ENCODE measurements around the gene PEAR1.

Gene PEAR1

GRCh38 chr1:156893048-156893953 lies at the start of gene PEAR1:
TSS of gene PEAR1 (plus strand) at chr1:156893718. CDS start at chr1:156903927, 10,209 bp downstream.
- no peak for DNase-seq

- no peak for DNase-seq
Observed at GRCh38 chr1:156844102-156844501, 49.4 kb upstream of the PEAR1 start.

GRCh38 chr1:156844638-156845037 lies 48.9 kb upstream of the PEAR1 start:
- no peak for DNase-seq

GRCh38 chr1:156845055-156845952 lies 48.2 kb upstream of the PEAR1 start:
- DNase-seq: no peak

DNA sequence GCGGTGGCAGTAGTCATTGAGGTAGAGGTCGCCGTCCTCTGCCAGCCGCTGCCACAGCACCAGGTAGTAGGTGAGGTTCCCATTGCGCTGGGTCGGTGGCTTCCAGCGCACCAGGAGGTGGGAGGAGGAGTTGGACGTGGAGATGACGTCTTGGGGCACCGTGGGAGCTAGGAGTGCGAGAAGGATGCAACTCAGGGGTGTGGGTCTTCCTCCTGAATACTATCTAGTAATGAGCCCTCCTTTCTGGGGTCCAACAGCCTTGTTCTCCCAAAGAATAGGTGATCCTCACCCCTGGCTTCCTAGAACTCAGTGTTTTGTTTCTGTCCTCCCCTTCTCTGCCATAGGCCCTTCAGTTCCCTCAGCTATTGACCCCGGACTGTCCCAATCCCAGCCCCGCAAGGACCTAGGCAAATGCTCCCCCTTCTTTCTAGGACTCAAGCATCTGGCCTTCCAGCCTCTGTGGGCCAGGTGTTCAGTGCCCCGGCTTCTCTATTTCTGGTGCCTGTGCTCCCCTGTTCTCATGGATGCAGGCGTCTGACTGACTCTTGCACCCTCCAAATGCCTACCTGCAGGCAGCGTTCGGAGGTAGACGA lies 47.5 kb upstream of the PEAR1 start:
- no peak for DNase-seq

DNA sequence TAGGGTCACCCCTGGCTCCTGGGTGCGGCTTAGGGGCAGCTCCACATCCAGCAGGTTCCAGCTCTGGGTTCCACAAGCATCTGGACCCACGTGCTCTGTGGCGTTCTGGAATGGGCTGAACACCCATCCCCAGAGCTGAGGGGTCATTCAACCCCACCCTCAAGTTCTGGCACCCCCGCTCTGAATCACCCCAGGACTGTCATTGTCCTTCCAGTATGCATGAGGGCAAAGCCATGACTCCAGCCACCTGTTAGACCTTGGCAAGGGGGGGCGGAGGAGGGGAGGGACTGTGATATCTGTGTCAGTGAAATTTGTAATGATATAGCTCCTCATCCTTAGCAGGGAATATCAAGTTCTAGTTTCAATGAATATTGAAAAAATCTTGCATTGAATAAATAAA lies 46.9 kb upstream of the PEAR1 start:
- no peak for DNase-seq

DNA sequence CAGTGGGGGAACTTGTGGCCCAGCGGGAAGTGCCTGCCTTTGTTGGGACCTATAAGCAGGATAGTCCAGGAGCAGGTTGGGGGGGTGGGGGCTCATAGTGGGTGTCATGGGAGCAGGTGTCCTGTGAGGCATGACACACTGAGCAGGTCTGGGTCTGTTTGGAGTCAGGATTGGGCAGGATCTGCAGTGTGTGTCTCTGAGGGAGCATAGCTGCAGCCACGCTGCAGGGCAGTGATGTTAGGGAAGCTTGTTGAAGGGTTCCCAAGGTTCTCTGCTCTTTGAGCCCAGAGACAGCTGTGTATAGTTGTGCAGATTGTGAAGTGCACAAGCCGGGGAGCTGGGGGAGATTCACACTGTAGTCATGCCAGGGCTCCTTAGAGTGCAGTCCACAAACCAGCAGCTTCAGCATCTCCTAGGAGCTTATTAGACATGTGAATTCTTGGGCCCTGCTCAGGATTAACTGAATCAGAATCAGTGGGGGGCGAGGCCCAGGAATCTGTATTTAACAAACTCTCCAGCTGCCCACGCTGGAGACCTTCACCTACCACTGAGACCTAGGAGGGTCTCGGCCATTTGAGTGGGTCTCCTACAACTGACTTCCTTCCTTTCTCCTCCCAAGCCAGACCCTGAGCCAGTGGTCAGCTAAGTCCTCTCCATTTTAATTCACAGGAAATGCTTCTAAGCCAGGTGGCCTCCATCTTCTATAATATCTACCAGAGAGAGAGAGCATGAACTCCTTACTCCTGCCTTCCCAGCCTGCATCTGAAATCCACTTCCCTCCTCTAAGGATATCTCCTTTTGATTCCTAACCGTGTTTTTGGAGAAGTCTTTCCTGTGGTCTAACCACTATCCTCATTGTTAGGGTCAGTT lies 45.7 kb upstream of the PEAR1 start:
- DNase-seq: no peak

DNA sequence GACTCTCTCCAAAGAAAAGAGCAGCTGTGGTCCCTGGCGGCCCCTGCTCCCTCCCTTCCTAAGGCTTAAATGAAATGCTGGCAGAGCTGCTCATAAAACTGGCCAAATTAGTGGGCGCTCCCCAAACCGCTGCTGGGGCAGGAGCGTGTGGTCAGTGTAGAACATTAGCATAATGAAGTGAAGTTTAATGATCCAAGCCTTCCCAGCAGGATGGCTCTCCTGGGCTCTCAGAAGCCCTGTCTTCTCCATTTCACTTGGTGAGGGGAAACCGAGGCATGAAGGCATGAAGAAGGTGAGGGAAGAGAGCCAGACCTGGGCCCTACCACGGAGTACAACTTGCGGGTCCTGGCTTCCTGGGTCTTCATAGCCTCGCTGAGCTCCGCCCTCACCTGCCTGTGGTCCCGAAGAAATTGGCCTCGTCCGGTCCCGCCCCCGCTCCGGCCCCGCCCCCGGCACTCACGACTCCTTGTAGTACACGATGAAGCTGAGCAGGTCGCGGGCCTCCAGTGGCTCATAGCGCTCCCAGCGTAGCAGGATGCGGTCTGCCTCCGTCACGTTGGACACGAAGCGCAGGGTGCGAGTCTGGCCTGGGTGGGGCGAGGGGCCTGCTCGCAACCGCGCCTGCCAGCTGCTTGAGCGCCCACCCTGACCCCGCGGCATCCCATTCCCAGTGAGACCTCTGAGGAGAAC lies 44.9 kb upstream of the PEAR1 start:
- no peak for DNase-seq

DNA sequence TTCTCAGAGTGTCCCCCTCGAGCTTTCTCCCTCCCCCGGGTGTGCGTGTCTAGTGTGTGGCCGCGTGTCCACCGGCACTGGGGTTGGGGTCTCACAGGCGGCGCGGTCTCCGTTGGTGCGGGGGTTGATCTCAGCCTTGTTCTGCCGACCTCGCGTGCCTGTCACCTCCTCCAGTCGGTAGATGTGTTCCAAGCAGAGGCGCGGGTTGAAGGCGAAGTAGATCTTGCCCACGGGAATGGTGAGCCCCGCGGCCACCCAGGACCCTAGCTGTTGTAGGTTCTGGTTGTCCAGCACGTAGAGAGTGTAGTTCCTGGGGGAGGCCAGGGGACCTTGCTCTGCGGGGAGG lies 44.4 kb upstream of the PEAR1 start:
- no peak for DNase-seq

GRCh38 chr1:156851779-156852417 lies 41.6 kb upstream of the PEAR1 start:
- peak in 1 of 2 experiments; percentile 8 for DNase-seq

GRCh38 chr1:156852418-156852874 lies 41.1 kb upstream of the PEAR1 start:
- DNase-seq: peak in 1 of 2 experiments; percentile 14

DNA sequence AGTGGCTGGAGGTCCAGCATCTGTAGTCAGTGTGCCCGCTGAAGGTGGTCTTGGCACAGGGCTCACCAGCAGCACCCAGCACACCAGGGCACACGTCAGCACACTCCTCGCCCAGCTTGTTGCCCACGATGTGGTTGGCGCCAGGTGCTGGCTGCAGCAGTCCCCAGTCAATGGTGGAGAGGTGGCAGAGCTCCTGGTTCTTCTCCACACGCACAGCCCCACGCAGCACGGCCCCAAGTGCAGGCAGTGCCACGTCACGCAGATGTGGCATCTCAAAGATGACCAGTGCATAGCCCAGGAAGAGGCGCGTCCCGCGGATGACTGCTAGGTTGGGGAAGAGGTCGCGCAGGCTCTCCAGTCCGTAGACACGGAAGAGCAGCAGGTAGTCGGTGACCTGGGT lies 39.8 kb upstream of the PEAR1 start:
- no peak for DNase-seq

DNA sequence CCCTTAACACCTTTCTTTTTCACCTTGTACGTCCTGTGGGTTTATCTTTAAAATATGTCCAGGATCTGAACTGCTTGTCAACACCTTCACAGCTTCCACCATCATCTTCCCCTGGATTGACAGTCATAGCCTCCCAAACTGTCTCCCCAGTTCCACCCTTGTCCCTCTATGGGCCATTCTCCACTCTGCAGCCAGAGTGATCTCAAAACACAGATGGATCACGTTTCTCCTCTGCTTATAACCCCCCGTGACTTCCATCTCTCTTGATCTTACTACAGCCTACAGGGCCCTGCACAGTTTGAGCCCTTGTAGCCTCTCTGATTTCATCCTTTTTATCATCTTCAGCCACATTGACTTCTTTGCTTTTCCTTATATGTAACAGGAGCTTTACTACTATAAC lies 38.9 kb upstream of the PEAR1 start:
- DNase-seq: no peak

GRCh38 chr1:156856282-156856785 lies 37.2 kb upstream of the PEAR1 start:
- DNase-seq: no peak

DNA sequence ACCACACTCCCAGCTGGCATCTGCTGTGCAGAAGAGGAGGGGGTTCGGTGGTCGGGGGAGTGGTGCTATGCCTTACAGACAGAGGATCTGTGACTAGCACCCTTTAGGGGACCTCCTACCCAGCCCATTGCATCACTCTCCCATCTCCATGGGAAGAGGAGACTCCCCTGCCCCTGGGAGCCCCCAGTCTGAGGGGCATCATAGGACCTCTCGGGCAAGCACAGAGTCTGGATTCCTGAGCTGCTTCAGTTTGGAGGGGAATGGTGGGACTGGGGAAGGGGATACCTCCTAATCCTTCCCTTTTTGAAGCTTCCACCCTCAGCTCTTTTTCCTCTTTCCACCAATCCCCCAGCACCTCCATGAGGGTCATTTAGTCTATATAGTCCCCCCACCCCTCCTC lies 36.0 kb upstream of the PEAR1 start:
- DNase-seq: no peak

- DNase-seq: no peak
Observed at GRCh38 chr1:156858555-156858956, 35.0 kb upstream of the PEAR1 start.

- no peak for DNase-seq
Observed at GRCh38 chr1:156858959-156859522, 34.5 kb upstream of the PEAR1 start, which contains the start of gene INSRR. TSS of gene INSRR (minus strand) at chr1:156859117. CDS start at chr1:156858621, 496 bp downstream.

DNA sequence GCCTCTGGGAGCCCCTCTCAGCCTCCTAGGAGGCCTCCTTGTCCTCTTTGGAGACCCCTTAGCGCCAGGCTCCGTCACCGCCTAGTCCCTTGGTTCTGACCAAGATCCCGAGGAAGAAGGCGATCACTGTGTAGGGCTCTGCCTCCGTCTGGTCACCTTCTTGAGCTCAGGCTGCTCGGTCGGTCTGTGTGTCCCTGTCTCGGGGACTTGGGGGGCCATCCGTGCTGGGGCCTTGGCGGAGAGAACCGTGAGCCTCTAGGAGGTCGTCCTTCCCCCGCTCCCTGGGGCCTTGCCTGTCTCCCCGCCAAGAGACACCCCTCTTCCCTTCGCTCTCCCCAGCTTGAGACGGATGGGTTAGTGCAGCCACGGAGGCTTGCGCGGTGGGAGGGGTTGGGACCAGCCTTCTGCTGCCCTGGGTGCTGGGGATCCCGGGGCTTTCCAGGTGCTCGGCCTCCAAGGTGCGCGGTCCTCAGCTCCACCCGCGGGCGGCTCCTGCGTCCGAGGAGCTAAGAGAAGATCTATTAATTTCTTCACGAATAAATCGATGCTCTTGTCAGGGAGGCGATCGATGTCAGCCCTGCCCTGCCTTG lies 33.9 kb upstream of the PEAR1 start:
- no peak for DNase-seq

DNA sequence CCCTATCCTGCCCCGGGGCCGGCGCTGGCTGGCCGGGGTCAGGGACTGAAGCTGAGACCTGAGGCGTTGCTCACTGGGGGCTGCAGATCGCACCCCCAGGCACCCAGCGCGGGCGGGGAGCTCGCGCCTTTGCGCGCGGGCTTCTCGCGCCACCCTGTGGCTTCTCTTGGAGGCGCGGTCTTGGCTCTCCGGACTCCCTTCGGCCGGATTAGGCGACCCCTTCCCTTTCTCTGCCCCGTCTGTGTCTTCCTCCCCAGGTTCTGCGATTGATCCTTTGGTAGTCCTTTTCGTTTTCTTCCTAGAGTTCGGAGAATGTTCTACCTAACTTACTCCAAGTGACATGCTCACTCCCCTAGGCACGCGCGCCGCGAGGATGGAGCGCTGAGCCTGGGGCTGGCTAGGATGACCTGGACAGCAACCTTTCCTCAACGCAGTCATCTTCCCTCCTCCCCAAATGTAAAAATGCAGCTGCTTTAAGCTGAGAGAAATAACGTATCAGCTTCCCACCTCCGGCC lies 33.3 kb upstream of the PEAR1 start:
- peak in 1 of 2 experiments; percentile 17 for DNase-seq

Measured in cerebellar nuclear complex (tissue), 1 donor.